PC-3 (cell line): ENCODE data around the gene CYP2C9. TPM values are rescaled to one million over a fixed set of nuclear protein-coding genes. Genes with fewer than 3 reads are reported as not detected.
"Not testable (repeated sequence)": the region's sequence is repeated elsewhere in the genome, so short reads cannot be mapped to it uniquely, and the experiment has no call there.

Experiments used
- ATAC-seq: fragments of 200-7000 bp; cut with Tn5 transposase; 2 replicates; pipeline ENCODE4 v1.9.1; 2020; ENCODE audit warnings: mild to moderate bottlenecking, moderate library complexity
- BruUV-seq: library from RNA; stranded (reverse); fragments of 400-500 nt; replicated peaks from 2 replicates; lab custom pipeline; 2021; lab: Mats Ljungman, UMichigan
- CTCF ChIA-PET: fragments of 300-600 bp; sonication (Branson Sonifier 250); formaldehyde crosslinking; loops from one replicate; lab custom pipeline; 2022; ENCODE audit warnings: antibody characterized with exemption; lab: Charles Lee
- POLR2A ChIA-PET: fragments of 300-600 bp; sonication (Branson Sonifier 250); formaldehyde crosslinking; loops from one replicate; lab custom pipeline; 2022; ENCODE audit warnings: antibody characterized with exemption; ENCODE audit not compliant: unreplicated experiment; lab: Charles Lee
- DNase-seq: peaks from one replicate; pipeline ENCODE4 v3.0.0-alpha.2; 2015
- H2AFZ ChIP-seq: fragments of 300-600 bp; sonication (generic); 2 replicates; pipeline ENCODE4 v1.6.0; 2016; ENCODE audit warnings: antibody characterized with exemption, low read length
- H3F3A ChIP-seq: fragments of 300-600 bp; sonication (generic); one replicate; pipeline ENCODE4 v1.6.0; 2017; ENCODE audit warnings: antibody characterized with exemption, low read length, control low read depth, mild to moderate bottlenecking; ENCODE audit not compliant: unreplicated experiment
- H3K27ac ChIP-seq: fragments of 300-600 bp; sonication (generic); 2 replicates; pipeline ENCODE4 v1.5.1; 2016; ENCODE audit warnings: mild to moderate bottlenecking, low read length
- H3K27me3 ChIP-seq: fragments of 300-600 bp; sonication (generic); 2 replicates; pipeline ENCODE4 v1.6.1; 2016; ENCODE audit warnings: low read length, mixed read lengths
- H3K36me3 ChIP-seq: fragments of 300-600 bp; sonication (generic); 2 replicates; pipeline ENCODE4 v1.6.1; 2016; ENCODE audit warnings: low read depth, mixed run types, low read length, mixed read lengths
- H3K4me1 ChIP-seq: fragments of 300-600 bp; sonication (generic); 2 replicates; pipeline ENCODE4 v1.5.1; 2016; ENCODE audit warnings: low read length; ENCODE audit not compliant: insufficient read depth
- H3K4me2 ChIP-seq: fragments of 300-600 bp; sonication (generic); 2 replicates; pipeline ENCODE4 v1.6.0; 2016; ENCODE audit warnings: low read length
- H3K4me3 ChIP-seq: fragments of 300-600 bp; sonication (generic); 2 replicates; pipeline ENCODE4 v1.5.1; 2016; ENCODE audit warnings: mild to moderate bottlenecking, low read length, mixed read lengths
- H3K79me2 ChIP-seq: fragments of 300-600 bp; sonication (generic); 2 replicates; pipeline ENCODE4 v1.6.1; 2017; ENCODE audit warnings: low read length, mixed read lengths
- H3K9ac ChIP-seq: fragments of 300-600 bp; sonication (generic); 2 replicates; pipeline ENCODE4 v1.6.0; 2016; ENCODE audit warnings: mild to moderate bottlenecking, low read length
- H3K9me2 ChIP-seq: fragments of 300-600 bp; sonication (generic); replicated peaks from 2 replicates; pipeline ENCODE4 v1.6.1; 2016; ENCODE audit warnings: mixed run types, low read length, mixed read lengths
- H3K9me3 ChIP-seq: fragments of 300-600 bp; sonication (generic); 2 replicates; pipeline ENCODE4 v1.6.1; 2016; ENCODE audit warnings: low read length, mixed read lengths
- H4K20me1 ChIP-seq: fragments of 300-600 bp; sonication (generic); 2 replicates; pipeline ENCODE4 v1.6.1; 2016; ENCODE audit warnings: low read length, mixed read lengths
- EZH2 ChIP-seq: fragments of 300-600 bp; sonication (generic); IDR thresholded peaks from one replicate; pipeline ENCODE4 v1.6.1; 2017; ENCODE audit warnings: antibody characterized with exemption, mild to moderate bottlenecking, low read length; ENCODE audit not compliant: unreplicated experiment
- EZH2phosphoT487 ChIP-seq: fragments of 300-600 bp; sonication (generic); IDR thresholded peaks from 2 replicates; pipeline ENCODE4 v1.6.1; 2018; ENCODE audit warnings: mild to moderate bottlenecking, antibody characterized with exemption, low read length, borderline replicate concordance
- intact Hi-C: fragments of 100-400 bp; cut with micrococcal nuclease; formaldehyde crosslinking; loops from 2 replicates; pipeline ENCODE4 v1.9.0; 2023
- total RNA-seq: library from RNA; depleted of rRNA; stranded (reverse); fragments of >200 nt; gene quantifications from 2 replicates; pipeline ENCODE4 v1.2.3, GENCODE V29; 2014
- TF ChIP-seq, protein P1 (sequence below): fragments of 300-600 bp; sonication (generic); conservative IDR thresholded peaks from 2 replicates; pipeline ENCODE4 v1.5.1; 2017; ENCODE audit warnings: antibody characterized with exemption, low read depth, mild to moderate bottlenecking, low read length

Gene CYP2C9
- total RNA-seq, 1 experiment from 2014 or later = not detected

DNA sequence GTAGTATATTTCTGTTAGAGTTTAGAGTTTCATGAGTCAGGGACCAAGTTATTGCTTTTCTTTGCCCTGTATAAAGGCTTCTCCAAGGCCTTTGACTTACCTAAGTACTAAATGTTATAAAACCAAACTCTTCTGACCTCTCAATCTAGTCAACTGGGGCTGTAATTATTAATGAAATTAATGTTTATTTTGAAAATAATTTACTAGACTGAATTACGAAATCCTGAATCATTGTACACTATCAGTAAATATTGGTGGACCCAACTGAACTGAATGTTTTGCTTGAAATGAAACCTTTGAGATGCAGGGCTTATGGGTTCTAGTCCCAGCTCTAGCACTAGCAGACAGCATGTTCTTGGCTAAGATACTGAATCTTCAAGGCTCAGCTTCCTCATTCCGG is 1.7 kb upstream of the CYP2C9 start:
- Histone ChIP-seq H3K9ac (no peak overlapping the region), H3F3A (no peaks in the 10 kb centered on the region), H3K9me3 (no peaks in the 10 kb centered on the region), H3K4me1 (no peaks in the 10 kb centered on the region), H3K9me2 (no peaks in the 10 kb centered on the region), H3K27me3 (0 out of 2 replicates have a peak, but pooled peaks cover 5% of the 10 kb centered on the region), H3K4me2 (no peak overlapping the region), H3K36me3 (no peaks in the 10 kb centered on the region), H3K27ac (no peak overlapping the region), H2AFZ (no peak overlapping the region), H3K79me2 (no peaks in the 10 kb centered on the region), H4K20me1 (no peaks in the 10 kb centered on the region), H3K4me3 (no peak overlapping the region)
- ChIA-PET CTCF (no interaction called here), POLR2A (no interaction called here)
- BruUV-seq = no TSS peak
- no peak for ATAC-seq
- DNase-seq = no peak
- TF ChIP-seq, protein P1, sequence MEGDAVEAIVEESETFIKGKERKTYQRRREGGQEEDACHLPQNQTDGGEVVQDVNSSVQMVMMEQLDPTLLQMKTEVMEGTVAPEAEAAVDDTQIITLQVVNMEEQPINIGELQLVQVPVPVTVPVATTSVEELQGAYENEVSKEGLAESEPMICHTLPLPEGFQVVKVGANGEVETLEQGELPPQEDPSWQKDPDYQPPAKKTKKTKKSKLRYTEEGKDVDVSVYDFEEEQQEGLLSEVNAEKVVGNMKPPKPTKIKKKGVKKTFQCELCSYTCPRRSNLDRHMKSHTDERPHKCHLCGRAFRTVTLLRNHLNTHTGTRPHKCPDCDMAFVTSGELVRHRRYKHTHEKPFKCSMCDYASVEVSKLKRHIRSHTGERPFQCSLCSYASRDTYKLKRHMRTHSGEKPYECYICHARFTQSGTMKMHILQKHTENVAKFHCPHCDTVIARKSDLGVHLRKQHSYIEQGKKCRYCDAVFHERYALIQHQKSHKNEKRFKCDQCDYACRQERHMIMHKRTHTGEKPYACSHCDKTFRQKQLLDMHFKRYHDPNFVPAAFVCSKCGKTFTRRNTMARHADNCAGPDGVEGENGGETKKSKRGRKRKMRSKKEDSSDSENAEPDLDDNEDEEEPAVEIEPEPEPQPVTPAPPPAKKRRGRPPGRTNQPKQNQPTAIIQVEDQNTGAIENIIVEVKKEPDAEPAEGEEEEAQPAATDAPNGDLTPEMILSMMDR = no peak
- TF ChIP-seq EZH2phosphoT487 = no peak
- intact Hi-C loops = no loop called here

DNA sequence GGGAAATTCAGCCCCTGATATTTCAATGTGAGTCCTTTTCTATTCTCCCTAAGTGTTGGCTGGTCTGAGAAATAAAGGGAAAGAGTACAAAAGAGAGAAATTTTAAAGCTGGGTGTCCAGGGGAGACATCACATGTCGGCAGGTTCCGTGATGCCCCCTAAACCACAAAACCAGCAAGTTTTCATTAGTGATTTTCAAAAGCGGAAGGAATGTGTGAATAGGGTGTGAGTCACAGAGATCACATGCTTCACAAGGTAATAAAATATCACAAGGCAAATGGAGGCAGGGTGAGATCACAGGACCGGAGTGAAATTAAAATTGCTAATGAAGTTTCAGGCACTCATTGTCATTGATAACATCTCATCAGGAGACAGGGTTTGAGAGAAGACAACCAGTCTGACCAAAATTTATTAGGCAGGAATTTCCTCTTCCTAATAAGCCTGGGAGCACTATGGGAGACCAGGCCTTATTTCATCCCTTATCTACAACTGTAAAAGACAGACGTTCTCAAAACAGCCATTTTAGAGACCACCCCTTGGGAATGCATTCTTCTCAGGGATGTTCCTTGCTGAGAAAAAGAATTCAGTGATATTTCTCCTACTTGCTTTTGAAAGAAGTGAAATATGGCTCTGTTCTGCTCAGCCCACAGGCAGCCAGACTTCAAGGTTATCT is 5.1 kb downstream of the CYP2C9 start:
- H3K27ac ChIP-seq, BruUV-seq, H4K20me1 ChIP-seq, H3K9ac ChIP-seq, H2AFZ ChIP-seq, intact Hi-C loops, POLR2A ChIA-PET, H3K9me2 ChIP-seq, H3K4me1 ChIP-seq, H3K79me2 ChIP-seq, H3K4me2 ChIP-seq, H3K27me3 ChIP-seq, CTCF ChIA-PET, H3K36me3 ChIP-seq, ATAC-seq, H3K9me3 ChIP-seq, H3F3A ChIP-seq, H3K4me3 ChIP-seq, DNase-seq: not testable (repeated sequence)

DNA sequence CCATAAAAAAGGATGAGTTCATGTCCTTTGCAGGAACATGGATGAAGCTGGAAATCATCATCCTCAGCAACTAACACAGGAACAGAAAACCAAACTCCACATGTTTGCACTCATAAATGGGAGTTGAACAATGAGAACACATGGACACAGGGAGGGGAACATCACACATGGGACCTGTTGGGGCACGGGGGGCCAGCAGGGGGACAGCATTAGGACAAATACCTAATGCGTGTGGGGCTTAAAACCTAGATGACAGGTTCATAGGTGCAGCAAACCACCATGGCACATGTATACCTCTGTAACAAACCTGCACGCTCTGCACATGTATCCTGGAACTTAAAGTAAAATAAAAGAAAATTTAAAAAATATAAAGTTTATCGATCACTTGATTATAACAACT is 7.7 kb downstream of the CYP2C9 start:
- DNase-seq, H3K9me3 ChIP-seq, H3K9ac ChIP-seq, CTCF ChIA-PET, H3K9me2 ChIP-seq, H3F3A ChIP-seq, H3K27me3 ChIP-seq, BruUV-seq, H3K36me3 ChIP-seq, H3K27ac ChIP-seq, H4K20me1 ChIP-seq, POLR2A ChIA-PET, ATAC-seq, H3K4me1 ChIP-seq, intact Hi-C loops, H3K79me2 ChIP-seq, H3K4me3 ChIP-seq, H2AFZ ChIP-seq, H3K4me2 ChIP-seq: not testable (repeated sequence)

DNA sequence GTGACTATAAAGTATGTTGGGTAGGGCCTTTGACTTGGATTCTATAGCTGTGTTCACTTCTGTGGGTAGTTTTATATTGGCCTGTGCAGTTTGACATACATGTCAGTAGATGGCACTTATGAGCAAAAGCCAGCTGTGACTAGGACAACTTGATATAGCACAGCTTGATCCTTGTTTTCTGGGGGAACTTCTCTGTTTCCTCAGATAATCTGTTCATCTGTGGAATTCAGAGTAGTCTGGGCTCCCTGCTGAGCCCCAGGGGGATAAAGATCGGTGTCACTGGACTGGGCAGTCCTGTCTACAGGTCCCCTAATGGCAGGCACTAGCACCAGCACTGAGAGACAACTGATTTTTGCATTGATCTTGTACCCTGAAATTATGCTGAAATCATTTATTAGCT is 25.4 kb downstream of the CYP2C9 start:
- DNase-seq (peak; percentile 51), ATAC-seq (peak; percentile 80)
- intact Hi-C loops = no loop called here
- H3K27ac ChIP-seq = no peak overlapping the region
- no peaks in the 10 kb centered on the region for H3K4me1 ChIP-seq
- TF ChIP-seq EZH2phosphoT487 (no peak), EZH2 (no peak)
- TF ChIP-seq, protein P1 = peak; percentile 63
- H3K9me3 ChIP-seq = no peaks in the 10 kb centered on the region
- H3K9me2 ChIP-seq = no peaks in the 10 kb centered on the region
- no TSS peak for BruUV-seq
- ChIA-PET POLR2A (no interaction called here), CTCF (no interaction called here)
- H3K79me2 ChIP-seq = no peaks in the 10 kb centered on the region
- H3K27me3 ChIP-seq = 0 out of 2 replicates have a peak, but pooled peaks cover 6% of the 10 kb centered on the region
- H2AFZ ChIP-seq = no peak overlapping the region
- H3K4me3 ChIP-seq = no peak overlapping the region
- no peaks in the 10 kb centered on the region for H3K36me3 ChIP-seq
- no peak overlapping the region for H3K9ac ChIP-seq
- no peaks in the 10 kb centered on the region for H3F3A ChIP-seq
- no peaks in the 10 kb centered on the region for H4K20me1 ChIP-seq
- H3K4me2 ChIP-seq = no peak overlapping the region
